H9 (cell line): ENCODE results near the gene NUFIP2. TPM values are rescaled to one million over a fixed set of nuclear protein-coding genes. Genes with fewer than 3 reads are reported as not detected.

ENCODE experiments used
- DNase-seq: peaks from one replicate; pipeline ENCODE4 v3.0.0-alpha.2; 2017
- H2AFZ ChIP-seq: one replicate; pipeline ENCODE4 v1.6.1; 2013; ENCODE audit warnings: mild to moderate bottlenecking, low read length, control low read depth, moderate library complexity
- H2AK5ac ChIP-seq: 2 replicates; pipeline ENCODE4 v1.6.1; 2013; ENCODE audit warnings: low read length, control low read depth, mixed read lengths; ENCODE audit not compliant: insufficient read length
- H2BK120ac ChIP-seq: one replicate; pipeline ENCODE4 v1.6.1; 2013; ENCODE audit warnings: low read depth, mild to moderate bottlenecking, low read length, control low read depth, inconsistent platforms; ENCODE audit not compliant: poor library complexity, severe bottlenecking
- H2BK12ac ChIP-seq: 2 replicates; pipeline ENCODE4 v1.6.1; 2013; ENCODE audit warnings: low read length, control low read depth, mixed read lengths, low read depth; ENCODE audit not compliant: insufficient read length
- H2BK15ac ChIP-seq: 2 replicates; pipeline ENCODE4 v1.6.1; 2013; ENCODE audit warnings: low read depth, low read length, control low read depth
- H2BK20ac ChIP-seq: one replicate; pipeline ENCODE4 v1.6.1; 2013; ENCODE audit warnings: low read depth, mild to moderate bottlenecking, low read length, control low read depth, inconsistent platforms; ENCODE audit not compliant: poor library complexity, severe bottlenecking
- H2BK5ac ChIP-seq: 2 replicates; pipeline ENCODE4 v1.6.1; 2013; ENCODE audit warnings: low read length, control low read depth, mixed read lengths; ENCODE audit not compliant: insufficient read length
- H3K14ac ChIP-seq: 2 replicates; pipeline ENCODE4 v1.6.1; 2013; ENCODE audit warnings: low read length, control low read depth; ENCODE audit not compliant: insufficient read depth
- H3K18ac ChIP-seq: 2 replicates; pipeline ENCODE4 v1.6.1; 2013; ENCODE audit warnings: low read depth, mild to moderate bottlenecking, mixed read lengths, low read length, control low read depth; ENCODE audit not compliant: insufficient read length
- H3K23ac ChIP-seq: 2 replicates; pipeline ENCODE4 v1.6.1; 2013; ENCODE audit warnings: low read length, control low read depth, mixed read lengths, low read depth; ENCODE audit not compliant: insufficient read length
- H3K23me2 ChIP-seq: 2 replicates; pipeline ENCODE4 v1.6.1; 2013; ENCODE audit warnings: low read depth, mild to moderate bottlenecking, mixed read lengths, low read length, control low read depth; ENCODE audit not compliant: insufficient read length, poor library complexity, severe bottlenecking
- H3K27ac ChIP-seq: 2 replicates; pipeline ENCODE4 v1.5.1; 2013; ENCODE audit warnings: low read length, control low read depth, mixed read lengths, low read depth; ENCODE audit not compliant: insufficient read length
- H3K27me3 ChIP-seq: 2 replicates; pipeline ENCODE4 v1.6.1; 2013; ENCODE audit warnings: low read length, control low read depth, inconsistent platforms; ENCODE audit not compliant: insufficient read depth
- H3K4ac ChIP-seq: 2 replicates; pipeline ENCODE4 v1.6.1; 2013; ENCODE audit warnings: low read depth, mild to moderate bottlenecking, control low read depth, inconsistent platforms, low read length, moderate library complexity
- H3K4me1 ChIP-seq: 2 replicates; pipeline ENCODE4 v1.6.1; 2013; ENCODE audit warnings: low read length, control low read depth, inconsistent platforms; ENCODE audit not compliant: insufficient read depth
- H3K4me2 ChIP-seq: 2 replicates; pipeline ENCODE4 v1.6.1; 2013; ENCODE audit warnings: low read length, control low read depth, mixed read lengths; ENCODE audit not compliant: insufficient read length, insufficient read depth
- H3K56ac ChIP-seq: 2 replicates; pipeline ENCODE4 v1.6.1; 2013; ENCODE audit warnings: low read depth, mild to moderate bottlenecking, mixed read lengths, low read length, control low read depth; ENCODE audit not compliant: insufficient read length
- H3K79me1 ChIP-seq: 2 replicates; pipeline ENCODE4 v1.6.1; 2013; ENCODE audit warnings: low read depth, mild to moderate bottlenecking, moderate library complexity, low read length, control low read depth, inconsistent platforms; ENCODE audit not compliant: insufficient read depth, poor library complexity, severe bottlenecking
- H3K79me2 ChIP-seq: 2 replicates; pipeline ENCODE4 v1.6.1; 2013; ENCODE audit warnings: low read length, control low read depth, inconsistent platforms; ENCODE audit not compliant: insufficient read depth
- H3K9ac ChIP-seq: 2 replicates; pipeline ENCODE4 v1.6.1; 2013; ENCODE audit warnings: low read length, control low read depth, mixed read lengths; ENCODE audit not compliant: insufficient read length; ENCODE audit errors: extremely low read depth
- H3K9me3 ChIP-seq: one replicate; pipeline ENCODE4 v1.6.1; 2013; ENCODE audit warnings: low read depth, low read length, inconsistent platforms; ENCODE audit not compliant: control insufficient read depth
- H3T11ph ChIP-seq: one replicate; pipeline ENCODE4 v1.6.1; 2013; ENCODE audit warnings: mild to moderate bottlenecking, low read length, control low read depth, inconsistent platforms
- H4K20me1 ChIP-seq: one replicate; pipeline ENCODE4 v1.6.1; 2013; ENCODE audit not compliant: control insufficient read depth, insufficient read length, insufficient read depth
- H4K5ac ChIP-seq: 2 replicates; pipeline ENCODE4 v1.6.1; 2013; ENCODE audit warnings: low read depth, mild to moderate bottlenecking, mixed read lengths, low read length, control low read depth; ENCODE audit not compliant: insufficient read length
- H4K8ac ChIP-seq: replicated peaks from 2 replicates; pipeline ENCODE4 v1.6.1; 2013; ENCODE audit warnings: low read length, control low read depth, mixed read lengths, low read depth; ENCODE audit not compliant: insufficient read length
- H4K91ac ChIP-seq: 2 replicates; pipeline ENCODE4 v1.6.1; 2013; ENCODE audit warnings: low read depth, mild to moderate bottlenecking, moderate library complexity, mixed read lengths, low read length, control low read depth; ENCODE audit not compliant: insufficient read length
- H3K27ac Mint-ChIP-seq, 3 experiments: 2 replicates in 2 of 3; 3 replicates in 1 of 3; pipeline ENCODE4 v1.8.0; 2020 to 2021; ENCODE audit warnings: mixed read lengths in 3 of 3, mild to moderate bottlenecking in 1 of 3, moderate library complexity in 1 of 3
- H3K27me3 Mint-ChIP-seq: 2 replicates; pipeline ENCODE4 v1.8.0; 2021; ENCODE audit warnings: low read depth, mild to moderate bottlenecking, moderate library complexity, mixed read lengths
- H3K36me3 Mint-ChIP-seq, 3 experiments: 2 replicates in 2 of 3; 3 replicates in 1 of 3; pipeline ENCODE4 v1.8.0; 2020 to 2021; ENCODE audit warnings: low read depth in 3 of 3, mixed read lengths in 3 of 3; ENCODE audit not compliant: insufficient read depth in 1 of 3
- H3K4me1 Mint-ChIP-seq, 2 experiments: 2 replicates each; pipeline ENCODE4 v1.8.0; 2020; ENCODE audit warnings: mixed read lengths in 2 of 2
- H3K4me3 Mint-ChIP-seq, 2 experiments: 2 replicates in 1 of 2; 3 replicates in 1 of 2; pipeline ENCODE4 v1.8.0; 2020 to 2021; ENCODE audit warnings: mild to moderate bottlenecking in 2 of 2, mixed read lengths in 2 of 2, moderate library complexity in 1 of 2
- H3K9me3 Mint-ChIP-seq, 2 experiments: 2 replicates in 1 of 2; 3 replicates in 1 of 2; pipeline ENCODE4 v1.8.0; 2020; ENCODE audit warnings: mild to moderate bottlenecking in 2 of 2, mixed read lengths in 2 of 2, moderate library complexity in 1 of 2
- WGBS: extraction: QIAGEN DNeasy Blood & Tissue Kit; methylation state at CpG from one replicate; pipeline ENCODE4 v1.1.7; 2013; ENCODE audit warnings: missing lambda C conversion rate, low lambda C conversion rate, mixed read lengths; ENCODE audit not compliant: insufficient read length; ENCODE audit errors: extremely low coverage; 5-methylcytosine and 5-hydroxymethylcytosine counted together
- total RNA-seq: library from RNA; stranded (reverse); gene quantifications from 2 replicates; pipeline ENCODE4 v1.2.1, GENCODE V29; 2021
- TF ChIP-seq, protein P1 (sequence below): fragments of 200-600 bp; sonication (generic); conservative IDR thresholded peaks from 3 replicates; pipeline ENCODE4 v1.8.0; 2021; ENCODE audit warnings: antibody characterized with exemption, mild to moderate bottlenecking

The NUFIP2 gene
- total RNA-seq, 1 experiment from 2014 or later = 97.9 TPM

DNA sequence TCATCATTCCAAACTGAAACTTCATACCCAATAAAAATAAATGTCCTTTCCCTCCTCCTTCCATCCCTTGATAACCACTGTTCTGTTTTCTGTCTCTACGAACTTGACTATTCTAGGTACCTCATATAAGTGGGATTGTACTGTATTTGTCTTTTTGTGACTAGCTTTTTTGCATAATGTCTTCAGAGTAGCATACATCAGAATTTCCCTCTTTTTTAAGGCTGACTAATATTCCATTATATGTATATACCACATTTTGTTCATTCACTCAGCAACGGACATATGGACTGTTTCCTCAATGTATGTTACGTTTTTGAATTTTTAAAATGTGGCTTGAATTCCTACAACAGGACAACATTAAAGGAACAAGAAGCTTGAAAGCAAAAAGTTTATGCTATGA, 1.5 kb upstream of the NUFIP2 start:
- Histone ChIP-seq H3K23me2 (no peaks in the 10 kb centered on the region), H4K8ac (no peak overlapping the region), H3K4ac (no peak overlapping the region), H3K27ac (no peak overlapping the region), H3K79me2 (peaks cover 23% of the 10 kb centered on the region), H2BK12ac (no peak overlapping the region), H4K91ac (no peak overlapping the region), H3K4me1 (no peaks in the 10 kb centered on the region), H3K4me2 (no peak overlapping the region), H2BK20ac (no peak overlapping the region), H3K9me3 (no peaks in the 10 kb centered on the region), H4K5ac (no peak overlapping the region), H3K27me3 (no peaks in the 10 kb centered on the region), H2BK5ac (no peak overlapping the region), H3K9ac (no peak overlapping the region), H4K20me1 (no peaks in the 10 kb centered on the region), H3K79me1 (no peaks in the 10 kb centered on the region), H2AK5ac (no peak overlapping the region), H3K23ac (no peak overlapping the region), H3K18ac (no peak overlapping the region), H3K56ac (no peak overlapping the region), H2BK120ac (no peak overlapping the region), H2AFZ (no peak overlapping the region), H3K14ac (no peak overlapping the region), H2BK15ac (no peak overlapping the region), H3T11ph (no peak overlapping the region)
- Mint-ChIP-seq H3K4me3 (peak overlapping the region in 1 of 2 experiments; percentile 24; a peak in 2 of 5 replicates), H3K9me3 (peaks cover 2 to 4% of the 10 kb centered on the region in 2 experiments; a peak in 4 of 5 replicates), H3K36me3 (peaks cover 15 to 20% (median 20%) of the 10 kb centered on the region in 3 experiments), H3K27me3 (0 out of 2 replicates have a peak, but pooled peaks cover 3% of the 10 kb centered on the region), H3K27ac (0 out of 7 replicates have a peak overlapping the region, but pooled peaks of 1 of the 3 experiments have one; percentile 35), H3K4me1 (peaks cover 16 to 24% of the 10 kb centered on the region in 2 experiments)
- WGBS = no CpG with 5 or more reads among the region's 3 CpGs
- TF ChIP-seq, protein P1, sequence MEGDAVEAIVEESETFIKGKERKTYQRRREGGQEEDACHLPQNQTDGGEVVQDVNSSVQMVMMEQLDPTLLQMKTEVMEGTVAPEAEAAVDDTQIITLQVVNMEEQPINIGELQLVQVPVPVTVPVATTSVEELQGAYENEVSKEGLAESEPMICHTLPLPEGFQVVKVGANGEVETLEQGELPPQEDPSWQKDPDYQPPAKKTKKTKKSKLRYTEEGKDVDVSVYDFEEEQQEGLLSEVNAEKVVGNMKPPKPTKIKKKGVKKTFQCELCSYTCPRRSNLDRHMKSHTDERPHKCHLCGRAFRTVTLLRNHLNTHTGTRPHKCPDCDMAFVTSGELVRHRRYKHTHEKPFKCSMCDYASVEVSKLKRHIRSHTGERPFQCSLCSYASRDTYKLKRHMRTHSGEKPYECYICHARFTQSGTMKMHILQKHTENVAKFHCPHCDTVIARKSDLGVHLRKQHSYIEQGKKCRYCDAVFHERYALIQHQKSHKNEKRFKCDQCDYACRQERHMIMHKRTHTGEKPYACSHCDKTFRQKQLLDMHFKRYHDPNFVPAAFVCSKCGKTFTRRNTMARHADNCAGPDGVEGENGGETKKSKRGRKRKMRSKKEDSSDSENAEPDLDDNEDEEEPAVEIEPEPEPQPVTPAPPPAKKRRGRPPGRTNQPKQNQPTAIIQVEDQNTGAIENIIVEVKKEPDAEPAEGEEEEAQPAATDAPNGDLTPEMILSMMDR = no peak
- DNase-seq = no peak
